UCSD-AML1 (cell line): ENCODE data around the gene SCFD2.

Experiments used
- DNase-seq: peaks from one replicate; lab custom pipeline; 2025; ENCODE audit not compliant: unreplicated experiment; lab: John Stamatoyannopoulos, UW

The SCFD2 gene

DNA sequence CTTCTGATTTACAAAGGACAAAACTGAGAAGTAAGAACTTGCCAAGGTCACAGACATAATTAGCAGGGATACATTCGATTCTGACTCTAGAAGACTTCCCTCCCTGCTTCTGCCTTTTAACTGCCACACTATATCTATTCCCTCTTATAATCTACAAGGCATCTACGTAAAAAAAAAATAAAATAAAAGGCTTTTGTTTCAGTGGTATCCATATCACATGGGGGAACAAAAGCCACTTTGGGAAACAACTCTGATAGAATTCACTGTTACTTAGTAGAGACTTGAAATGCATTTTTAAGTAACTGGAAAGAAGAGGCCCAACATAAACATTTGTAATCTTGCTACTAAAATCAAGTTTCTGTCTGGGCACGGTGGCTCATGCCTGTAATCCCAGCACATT lies 247.2 kb downstream of the SCFD2 start:
- DNase-seq, result no peak

GRCh38 chr4:53116954-53117353 lies 248.9 kb downstream of the SCFD2 start:
- no peak for DNase-seq

- no peak for DNase-seq
Measured at GRCh38 chr4:53113431-53114225, 252.2 kb downstream of the SCFD2 start.

GRCh38 chr4:53105313-53105712 lies 260.5 kb downstream of the SCFD2 start:
- DNase-seq, result no peak

- no peak for DNase-seq
Measured at GRCh38 chr4:53103481-53103880, 262.4 kb downstream of the SCFD2 start.

DNA sequence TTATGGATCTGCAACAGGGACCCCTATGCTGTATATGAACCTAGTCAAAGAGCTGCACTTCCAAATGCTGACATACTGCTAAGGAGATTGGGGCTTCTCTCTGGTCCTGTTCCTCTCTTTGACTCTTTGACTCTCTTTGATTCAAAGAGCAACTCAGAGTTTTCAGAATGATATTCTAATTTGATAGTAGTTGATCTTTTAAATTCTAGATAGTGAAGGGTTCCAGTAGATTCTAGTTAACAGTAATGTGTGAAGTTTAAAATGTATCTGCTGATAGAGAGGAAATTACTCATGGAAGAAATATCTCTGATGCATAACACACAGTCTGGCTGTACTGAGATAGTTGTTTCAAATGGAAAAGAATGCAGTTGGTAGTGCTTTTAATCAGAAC lies 264.7 kb downstream of the SCFD2 start:
- DNase-seq, result no peak

DNA sequence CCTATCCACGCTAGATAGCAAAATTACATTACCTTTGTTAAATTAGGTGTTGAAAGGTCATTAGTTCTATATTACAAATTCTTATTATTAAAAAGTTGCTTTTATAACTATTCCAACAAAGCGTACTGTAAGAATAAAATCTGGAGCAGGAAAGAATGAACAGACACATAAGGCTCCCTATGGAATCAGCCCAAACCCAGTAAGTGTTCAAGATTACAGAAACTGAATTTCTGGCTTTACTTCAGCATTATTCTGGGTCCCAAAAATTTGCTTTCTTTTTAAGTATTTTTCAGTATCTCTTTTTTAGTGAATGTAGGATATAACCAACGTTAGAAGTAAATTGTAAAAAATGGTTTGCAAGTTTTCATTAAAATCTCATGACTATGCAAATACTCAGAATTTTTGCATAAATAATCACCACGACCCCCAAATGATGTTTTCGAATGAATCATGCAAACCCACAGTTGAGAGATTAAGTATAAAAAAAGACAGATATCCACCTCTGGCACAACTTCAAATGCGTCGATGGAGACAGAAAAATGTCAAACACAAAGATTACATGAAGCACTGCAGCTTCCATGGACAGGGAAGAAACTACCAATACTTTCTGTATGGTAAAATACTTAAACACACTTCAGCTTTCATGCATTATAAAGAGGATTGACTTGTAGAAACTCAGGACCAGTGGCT lies 265.2 kb downstream of the SCFD2 start:
- no peak for DNase-seq

GRCh38 chr4:53098681-53099121 lies 267.2 kb downstream of the SCFD2 start:
- no peak for DNase-seq

GRCh38 chr4:53094040-53094439 lies 271.8 kb downstream of the SCFD2 start:
- no peak for DNase-seq

- no peak for DNase-seq
Measured at GRCh38 chr4:53089936-53090729, 275.7 kb downstream of the SCFD2 start.

DNA sequence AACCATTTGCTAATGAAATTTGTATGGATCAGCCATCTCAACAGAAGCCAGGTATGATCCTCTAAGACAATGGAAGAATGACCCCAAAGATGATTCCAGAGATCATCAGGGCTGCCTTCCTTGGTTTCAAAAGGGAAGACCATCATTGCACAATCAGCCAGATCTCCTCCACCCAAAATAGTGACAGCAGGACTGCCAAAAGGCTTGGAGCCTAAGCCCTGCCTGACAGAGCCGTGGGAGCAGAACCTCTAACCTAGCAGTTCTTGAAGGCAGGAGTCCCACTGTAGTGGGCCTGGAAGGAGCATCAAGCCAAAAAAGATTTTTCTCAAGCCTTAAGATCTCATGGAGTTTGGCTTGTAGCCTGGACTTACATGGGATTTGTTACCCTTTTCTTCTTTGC lies 277.7 kb downstream of the SCFD2 start:
- no peak for DNase-seq

GRCh38 chr4:53076374-53076958 lies 289.4 kb downstream of the SCFD2 start:
- DNase-seq, result no peak

- no peak for DNase-seq
Measured at GRCh38 chr4:53075162-53075785, 290.6 kb downstream of the SCFD2 start.

- no peak for DNase-seq
Measured at GRCh38 chr4:53068755-53069330, 297.0 kb downstream of the SCFD2 start.

DNA sequence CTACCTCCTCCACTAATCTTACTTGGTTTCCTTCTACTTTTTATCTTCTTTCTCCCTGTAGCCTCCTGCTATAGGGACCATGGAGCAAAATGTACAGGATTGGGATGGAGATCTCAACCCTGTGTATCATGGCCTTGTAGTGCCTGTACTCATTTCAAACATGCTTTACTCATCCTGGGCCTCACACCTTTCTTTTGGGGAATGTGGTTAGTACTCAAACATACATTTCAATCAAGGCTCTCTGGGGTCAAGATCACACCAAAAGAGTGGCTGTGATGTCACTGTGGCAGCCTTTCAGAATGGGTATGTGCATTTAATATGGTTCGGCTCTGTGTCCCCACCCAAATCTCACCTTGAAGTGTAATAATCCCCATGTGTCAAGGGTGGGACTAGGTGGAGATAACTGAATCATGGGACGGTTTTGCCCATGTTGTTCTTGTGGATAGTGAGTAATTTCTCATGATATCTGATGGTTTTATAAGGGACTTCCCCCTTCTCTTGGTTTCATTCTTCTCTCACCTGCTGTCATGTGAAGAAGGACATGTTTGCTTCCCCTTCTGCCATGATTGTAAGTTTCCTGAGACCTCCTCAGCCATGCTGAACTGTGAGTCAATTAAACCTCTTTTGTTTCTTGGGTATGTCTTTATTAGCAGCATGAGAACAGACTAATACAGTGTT lies 298.6 kb downstream of the SCFD2 start:
- DNase-seq, result no peak

DNA sequence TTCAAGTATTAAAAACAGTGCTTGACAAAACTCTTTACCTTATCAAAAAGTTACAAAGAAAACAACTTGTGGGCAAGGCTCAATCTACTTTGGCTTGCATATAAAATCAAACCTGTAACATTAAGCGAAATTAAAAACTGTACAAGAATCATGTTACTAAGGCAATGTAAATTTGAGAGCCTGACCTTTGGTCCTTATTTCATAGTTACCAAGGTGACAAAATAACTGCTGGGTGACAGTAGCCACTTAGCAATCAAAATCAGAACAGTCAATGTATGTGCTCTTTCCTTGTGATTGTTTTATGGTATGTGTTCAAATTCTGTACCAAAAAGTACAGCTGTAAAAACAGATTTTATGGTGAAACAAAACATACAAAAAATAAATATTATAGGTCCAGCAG lies 299.7 kb downstream of the SCFD2 start:
- DNase-seq, result no peak

DNA sequence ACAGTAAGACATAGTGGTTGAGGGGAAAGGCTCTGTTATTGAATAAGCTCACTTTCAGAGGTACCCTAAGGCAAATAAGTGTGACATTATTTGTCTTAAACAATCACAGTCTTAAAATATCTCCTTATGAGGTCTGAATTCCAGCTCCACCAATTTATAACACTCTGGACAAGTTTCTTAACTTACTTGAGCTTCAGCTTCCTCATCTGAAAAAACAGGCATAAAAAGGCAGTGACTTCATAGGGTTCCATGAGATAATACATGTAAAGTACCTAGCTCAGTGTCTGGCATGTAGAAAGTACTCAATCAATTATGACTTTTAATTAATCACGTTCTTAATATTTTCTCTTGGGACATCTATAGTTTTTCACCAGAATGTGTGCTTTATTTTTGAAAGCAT lies 301.3 kb downstream of the SCFD2 start:
- no peak for DNase-seq

DNA sequence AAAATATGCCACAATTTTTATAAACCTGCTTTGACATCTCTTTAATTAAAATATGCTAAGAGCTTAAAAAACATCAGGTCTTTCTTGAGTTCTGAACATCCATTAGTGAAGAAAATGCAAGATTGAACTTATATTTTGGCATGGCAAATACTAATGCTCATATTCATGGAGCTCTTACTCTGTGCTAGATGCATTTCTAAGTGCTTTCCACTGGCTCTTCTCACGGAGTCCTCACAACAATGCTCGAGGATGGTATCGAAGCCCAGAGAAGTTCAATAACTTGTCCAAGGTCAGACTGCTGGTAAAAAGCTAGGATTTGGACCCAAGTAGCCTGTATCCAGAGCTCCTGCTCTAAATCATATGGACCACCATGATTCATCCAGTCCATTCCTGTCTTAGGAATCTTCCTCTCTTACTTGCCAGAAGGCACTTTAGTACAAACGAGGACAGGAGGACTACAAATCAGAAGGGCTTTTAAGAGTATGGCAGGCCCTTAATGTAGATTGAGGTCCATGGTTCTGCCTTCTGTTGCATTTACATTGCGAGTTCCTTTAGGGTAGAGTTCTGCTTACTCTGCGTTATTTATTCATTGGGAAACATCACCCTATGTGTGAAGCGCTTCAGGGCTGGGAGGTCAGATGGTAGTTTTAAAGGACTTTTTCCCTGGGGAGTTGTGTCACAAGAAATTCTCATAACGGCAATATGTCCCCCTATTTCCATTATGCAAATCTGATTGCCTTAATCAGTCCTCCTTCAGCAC lies 304.6 kb downstream of the SCFD2 start:
- DNase-seq, result no peak

- DNase-seq, result no peak
Measured at GRCh38 chr4:53060278-53060677, 305.6 kb downstream of the SCFD2 start.
